Embryonic facial prominence (tissue), 1 donor: ENCODE results near the gene CCDC30.
"Not testable (repeated sequence)": the region's sequence is repeated elsewhere in the genome, so short reads cannot be mapped to it uniquely, and the experiment has no call there.

Source experiments
- DNase-seq: peaks from one replicate; pipeline ENCODE4 v3.0.0-alpha.2; 2016; ENCODE audit errors: extremely low spot score

The CCDC30 gene

GRCh38 chr1:42453386-42453785 is 9.7 kb upstream of the CCDC30 start:
- DNase-seq: no peak

DNA sequence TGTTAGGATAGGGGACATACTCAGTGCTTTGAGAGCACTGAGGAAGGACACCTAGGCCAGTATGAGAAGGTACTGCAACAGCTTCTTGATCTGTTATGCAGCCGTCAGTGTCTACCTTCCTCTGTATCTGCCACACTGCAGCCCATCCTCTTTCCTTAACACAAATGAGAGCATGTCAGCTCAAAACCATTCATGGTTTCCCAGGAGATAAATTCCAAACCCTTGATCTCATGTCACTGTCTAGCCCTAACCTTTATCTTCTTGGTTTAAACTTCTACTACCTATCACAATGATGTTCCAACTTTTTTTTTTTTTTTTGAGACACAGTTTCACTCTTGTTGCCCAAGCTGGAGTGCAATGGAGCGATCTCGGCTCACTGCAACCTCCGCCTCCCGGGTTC is 8.7 kb upstream of the CCDC30 start:
- DNase-seq: no peak

DNA sequence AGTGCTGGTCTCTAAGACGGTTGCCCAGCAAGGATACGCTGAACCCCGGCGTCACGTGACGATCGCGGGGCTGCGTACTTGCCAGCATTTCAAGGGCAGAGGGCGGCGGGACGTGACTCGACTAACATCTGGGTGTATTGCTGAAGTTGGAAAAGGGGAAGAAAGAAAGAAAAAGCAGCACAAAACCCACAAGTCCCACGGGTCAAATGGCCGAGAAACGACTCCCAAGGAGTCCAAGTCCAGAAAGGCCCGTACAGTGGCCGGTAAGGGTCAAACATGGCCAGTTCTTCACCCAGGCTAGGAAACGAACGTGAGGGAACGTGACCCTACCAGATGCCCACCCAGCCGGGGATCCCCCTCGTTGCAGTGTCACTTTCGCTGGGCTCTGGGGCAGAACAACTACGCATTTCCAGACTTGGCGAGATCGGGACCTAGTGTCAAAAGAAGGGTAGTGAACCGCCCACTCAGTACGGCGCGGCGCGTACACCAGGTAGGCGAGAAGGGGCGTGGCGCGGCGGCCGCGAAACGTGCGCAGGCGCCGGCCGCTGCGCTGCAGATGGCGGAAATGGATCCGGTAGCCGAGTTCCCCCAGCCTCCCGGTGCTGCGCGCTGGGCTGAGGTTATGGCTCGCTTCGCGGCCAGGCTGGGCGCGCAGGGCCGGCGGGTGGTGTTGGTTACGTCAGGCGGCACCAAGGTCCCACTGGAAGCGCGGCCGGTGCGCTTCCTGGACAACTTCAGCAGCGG is 6.9 kb upstream of the CCDC30 start, which contains the start of the genes PPCS and ZMYND12:
PPCS (plus strand) TSS at position 534 of the 744 bp plus-strand sequence; CDS start at position 557, 23 bp downstream.
ZMYND12 (minus strand) TSS at position 13 of the 744 bp plus-strand sequence. CDS start 25 bp downstream, outside the sequence.
- DNase-seq: peak; percentile 39

GRCh38 chr1:42456754-42457089 is 6.4 kb upstream of the CCDC30 start:
- DNase-seq: no peak

GRCh38 chr1:42461196-42461595 is 1.9 kb upstream of the CCDC30 start:
- no peak for DNase-seq

DNA sequence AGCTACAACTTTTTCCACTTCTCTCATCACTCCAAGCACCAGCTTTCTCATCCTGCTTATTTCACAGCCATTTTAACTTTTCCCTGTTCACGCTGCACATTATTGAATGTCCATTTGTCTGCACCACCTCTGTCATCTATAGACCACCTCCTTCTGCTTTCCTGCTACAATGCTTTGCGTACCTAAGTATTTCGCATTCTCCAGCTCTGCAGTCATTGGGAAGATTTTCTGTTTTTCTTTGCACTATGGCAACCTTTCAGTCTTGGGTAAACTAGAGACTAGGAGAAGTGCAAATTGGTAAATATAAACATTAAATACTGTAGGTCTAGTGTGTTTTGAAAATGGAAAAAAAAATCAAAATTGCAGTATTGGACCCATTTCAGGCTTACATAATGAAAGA is 835 bp downstream of the CCDC30 start:
- no peak for DNase-seq

- DNase-seq: no peak
These were observed 2.9 kb downstream of the CCDC30 start for GRCh38 chr1:42466030-42466429.

GRCh38 chr1:42469727-42470126 is 6.6 kb downstream of the CCDC30 start:
- DNase-seq: no peak

DNA sequence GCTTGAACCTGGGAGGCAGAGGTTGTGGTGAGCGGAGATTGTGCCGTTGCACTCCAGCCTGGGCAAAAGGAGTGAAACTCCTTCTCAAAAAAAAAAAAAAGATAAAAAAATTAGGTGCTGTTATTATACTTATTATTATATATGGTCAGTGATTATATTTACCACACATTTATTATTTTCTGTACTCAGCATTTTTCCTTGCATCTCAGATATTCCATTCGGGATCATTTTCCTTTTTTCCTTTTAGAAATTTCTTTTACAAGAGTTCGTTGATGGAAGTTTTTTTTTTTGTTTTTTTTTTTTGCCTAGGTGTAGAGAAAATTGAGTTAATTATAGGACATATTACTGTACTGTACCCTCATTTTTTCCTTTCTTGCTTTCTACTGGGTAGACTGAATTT is 13.5 kb downstream of the CCDC30 start:
- DNase-seq: no peak

DNA sequence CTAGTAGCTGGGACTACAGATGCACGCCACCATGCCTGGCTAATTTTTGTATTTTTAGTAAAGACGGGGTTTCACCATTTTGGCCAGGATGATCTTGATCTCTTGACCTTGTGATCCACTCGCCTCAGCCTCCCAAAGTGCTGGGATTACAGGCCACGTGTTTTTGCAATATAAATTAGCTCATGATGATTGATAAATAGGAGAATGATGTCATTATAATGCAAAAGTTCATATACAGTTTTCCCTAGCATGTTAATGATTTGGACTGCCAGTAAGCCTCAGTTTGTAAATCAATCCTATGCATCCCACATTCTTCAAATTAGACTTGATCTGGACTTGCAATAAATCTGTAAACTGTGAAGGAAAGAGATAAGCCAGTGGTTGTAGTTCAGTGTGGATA is 14.3 kb downstream of the CCDC30 start:
- DNase-seq: not testable (repeated sequence)

GRCh38 chr1:42477775-42478174 is 14.7 kb downstream of the CCDC30 start:
- no peak for DNase-seq

DNA sequence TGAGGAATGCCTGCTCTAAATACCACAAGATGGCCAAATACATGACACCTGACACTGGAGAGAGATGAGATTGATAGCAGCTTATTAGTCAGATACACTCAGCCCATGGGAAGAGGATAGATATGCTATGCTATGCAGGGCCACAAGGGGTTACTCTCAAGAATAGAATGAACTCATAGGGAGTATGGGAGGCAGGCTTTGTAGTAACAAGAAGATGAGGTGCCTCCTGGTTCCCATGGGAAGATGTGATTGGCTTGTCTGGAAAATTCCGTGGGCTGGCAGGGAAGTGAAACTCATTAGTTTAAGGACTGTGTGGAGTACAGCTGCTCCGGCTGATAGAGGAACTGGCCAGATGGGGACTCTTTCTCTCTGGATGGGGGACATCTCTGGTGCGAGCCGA is 16.5 kb downstream of the CCDC30 start:
- no peak for DNase-seq

GRCh38 chr1:42480921-42481320 is 17.8 kb downstream of the CCDC30 start:
- DNase-seq: no peak

DNA sequence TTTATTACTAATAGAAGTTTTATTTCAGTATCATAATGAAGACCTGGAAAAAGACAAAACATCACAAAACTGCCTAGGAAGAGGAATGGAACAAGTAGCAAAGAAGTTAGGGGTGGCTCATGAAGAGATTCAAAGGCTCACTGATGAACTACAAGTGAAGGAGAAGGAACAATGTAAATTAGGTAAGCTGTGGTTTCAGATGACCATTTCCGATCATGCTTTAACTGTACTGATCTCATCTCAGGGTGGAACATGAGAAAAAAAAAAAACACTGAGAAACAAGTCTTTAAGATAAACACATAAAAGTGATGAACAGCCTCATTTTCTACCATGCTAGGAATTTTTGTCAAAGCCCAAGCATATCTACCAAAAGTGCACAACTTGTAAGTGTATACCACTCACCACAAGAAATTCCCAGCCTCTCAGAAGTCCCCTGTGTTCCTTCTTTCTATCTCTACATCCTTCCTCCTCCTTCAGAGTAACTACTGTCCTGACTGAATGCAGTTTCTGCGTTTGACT is 19.6 kb downstream of the CCDC30 start:
- DNase-seq: no peak

DNA sequence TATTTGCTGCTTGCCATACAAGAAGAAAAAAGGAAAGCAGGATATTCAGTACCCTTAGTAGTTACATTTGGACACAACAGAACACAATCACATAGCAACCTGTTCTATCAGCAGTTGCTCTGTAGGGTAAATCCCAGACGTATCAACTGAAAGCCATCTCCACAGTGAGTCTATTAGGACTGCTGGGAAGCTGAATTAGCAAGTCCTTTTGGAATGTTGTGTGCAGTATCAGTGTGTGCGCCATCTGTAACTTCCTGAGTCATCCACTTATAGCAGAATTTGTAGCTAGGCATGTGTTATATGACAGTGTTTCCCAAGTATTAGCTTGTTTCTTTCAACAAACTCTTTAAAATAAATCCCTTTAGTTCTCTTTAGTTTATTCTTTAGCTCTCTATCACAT is 21.3 kb downstream of the CCDC30 start:
- no peak for DNase-seq

- DNase-seq: no peak
These were observed 27.2 kb downstream of the CCDC30 start for GRCh38 chr1:42490237-42490636.

DNA sequence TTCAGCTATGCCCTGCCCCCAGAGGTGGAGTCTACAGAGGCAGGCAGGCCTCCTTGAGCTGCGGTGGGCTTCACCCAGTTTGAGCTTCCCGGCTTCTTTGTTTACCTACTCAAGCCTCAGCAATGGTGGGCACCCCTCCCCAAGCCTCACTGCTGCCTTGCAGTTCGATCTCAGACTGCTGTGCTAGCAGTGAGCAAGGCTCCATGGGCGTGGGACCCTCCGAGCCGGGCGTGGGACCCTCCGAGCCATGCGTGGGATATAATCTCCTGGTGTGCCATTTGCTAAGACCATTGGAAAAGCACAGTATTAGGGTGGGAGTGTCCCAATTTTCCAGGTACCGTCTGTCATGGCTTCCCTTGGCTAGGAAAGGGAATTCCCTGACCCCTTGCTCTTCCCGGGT is 38.9 kb downstream of the CCDC30 start:
- not testable (repeated sequence) for DNase-seq

- no peak for DNase-seq
These were observed 41.5 kb downstream of the CCDC30 start for GRCh38 chr1:42504535-42505128.

GRCh38 chr1:42506576-42506975 is 43.5 kb downstream of the CCDC30 start:
- DNase-seq: no peak

DNA sequence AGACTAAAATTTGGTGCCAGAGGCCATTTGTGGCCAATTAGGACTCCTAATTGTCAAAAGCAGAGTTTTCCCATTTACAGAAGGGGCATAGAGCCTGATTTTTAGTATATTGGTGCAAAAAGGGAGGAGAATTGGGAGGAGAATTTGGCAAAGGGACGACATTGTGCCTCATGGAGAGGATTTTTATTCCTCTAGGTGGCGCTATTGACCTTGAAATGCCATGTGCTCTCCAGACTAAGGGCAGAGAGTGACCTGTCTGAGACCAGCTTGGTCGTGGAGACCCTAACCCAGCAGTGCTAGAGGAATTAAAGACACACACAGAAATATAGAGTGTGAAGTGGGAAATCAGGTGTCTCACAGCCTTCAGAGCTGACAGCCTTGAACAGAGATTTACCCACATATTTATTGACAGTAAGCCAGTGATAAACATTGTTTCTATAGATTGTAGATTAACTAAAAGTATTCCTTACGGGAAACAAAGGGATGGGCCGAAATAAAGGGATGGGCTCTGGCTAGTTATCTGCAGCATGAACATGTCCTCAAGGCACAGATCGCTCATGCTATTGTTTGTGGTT is 48.6 kb downstream of the CCDC30 start:
- not testable (repeated sequence) for DNase-seq

- DNase-seq: no peak
These were observed 55.8 kb downstream of the CCDC30 start for GRCh38 chr1:42518908-42519307.

GRCh38 chr1:42523171-42523570 is 60.1 kb downstream of the CCDC30 start:
- DNase-seq: no peak

GRCh38 chr1:42524330-42524729 is 61.2 kb downstream of the CCDC30 start:
- no peak for DNase-seq
